Epithelial cell of proximal tubule (primary cell): Measurements from ENCODE around the gene INPP5F. TPM values are rescaled to one million over a fixed set of nuclear protein-coding genes. Genes with fewer than 3 reads are reported as not detected.
"Not testable (repeated sequence)": the region's sequence is repeated elsewhere in the genome, so short reads cannot be mapped to it uniquely, and the experiment has no call there.

ENCODE experiments used
- DNase-seq: peaks from one replicate; pipeline ENCODE4 v3.0.0-alpha.2; 2011; ENCODE audit warnings: low read depth
- H3K4me3 ChIP-seq: 2 replicates; pipeline ENCODE4 v1.5.1; 2011; ENCODE audit warnings: low read depth, mild to moderate bottlenecking, low read length
- CTCF ChIP-seq: conservative IDR thresholded peaks from 2 replicates; pipeline ENCODE4 v1.5.1; 2012; ENCODE audit warnings: low read depth, mild to moderate bottlenecking, low read length
- total RNA-seq: library from RNA; depleted of rRNA; stranded (reverse); fragments of >200 nt; gene quantifications from 2 replicates; pipeline ENCODE4 v1.2.3, GENCODE V29; 2015

The INPP5F gene
- total RNA-seq, 1 donor from 2014 or later, result 12.4 TPM

GRCh38 chr10:119784340-119785067 lies 58.7 kb downstream of the INPP5F start:
- DNase-seq, result no peak
- no peak for TF ChIP-seq CTCF

GRCh38 chr10:119786117-119786769 lies 60.4 kb downstream of the INPP5F start:
- H3K4me3 ChIP-seq, result no peak overlapping the region
- no peak for DNase-seq
- TF ChIP-seq CTCF, result no peak

More at GRCh38 chr10:119784340-119785067, 58.7 kb downstream of the INPP5F start:
- H3K4me3 ChIP-seq, result no peak overlapping the region

- H3K4me3 ChIP-seq, DNase-seq: not testable (repeated sequence)
These were observed 69.3 kb downstream of the INPP5F start for GRCh38 chr10:119795101-119795500.

- no peak for DNase-seq
- H3K4me3 ChIP-seq, result no peak overlapping the region
- TF ChIP-seq CTCF, result no peak
These were observed 70.2 kb downstream of the INPP5F start for GRCh38 chr10:119796039-119796438.

GRCh38 chr10:119801176-119801575 lies 75.3 kb downstream of the INPP5F start:
- no peak overlapping the region for H3K4me3 ChIP-seq
- TF ChIP-seq CTCF, result no peak
- no peak for DNase-seq

GRCh38 chr10:119801998-119802538 lies 76.2 kb downstream of the INPP5F start:
- DNase-seq, result no peak
- no peak overlapping the region for H3K4me3 ChIP-seq
- TF ChIP-seq CTCF, result no peak

- no peak for DNase-seq
- no peak overlapping the region for H3K4me3 ChIP-seq
- no peak for TF ChIP-seq CTCF
These were observed 77.4 kb downstream of the INPP5F start for GRCh38 chr10:119803264-119803663.
